ENCODE results near the gene DUS2. TPM values are rescaled to one million over a fixed set of nuclear protein-coding genes. Genes with fewer than 3 reads are reported as not detected.

DUS2 gene
- total and polyA plus RNA-seq, 9 of the 15 experiments (the other 6 are each of a cell fraction or from before 2014, with no cell fraction given): 5.8 to 22.5 (median 20.6) TPM

- TF ChIP-seq PRDM10 (IDR thresholded peaks at IDR 0.05; ENCODE audit: partially characterized antibody) (peak; percentile 45), SLC30A9 (CRISPR knock-in tag; IDR thresholded peaks at IDR 0.05) (no peak), ZNF668 (CRISPR knock-in tag; IDR thresholded peaks at IDR 0.05) (no peak), DNMT1 (IDR thresholded peaks at IDR 0.05) (no peak), TARDBP (IDR thresholded peaks at IDR 0.05) (peak; percentile 94), ZNF165 (CRISPR knock-in tag; IDR thresholded peaks at IDR 0.05; ENCODE audit: borderline replicate concordance) (no peak), ZNF184 (CRISPR knock-in tag; IDR thresholded peaks at IDR 0.05) (no peak), ZNF324 (CRISPR knock-in tag; IDR thresholded peaks at IDR 0.05) (no peak), HMGN3 (IDR thresholded peaks at IDR 0.05; ENCODE audit: borderline replicate concordance, extremely low read depth, insufficient read length, low read depth, low read length) (peak; percentile 74), ZBTB2 (IDR thresholded peaks at IDR 0.05) (peak; percentile 66; the same call in 1 of the 2 replicates), NEUROD1 (IDR thresholded peaks at IDR 0.05; ENCODE audit: borderline replicate concordance, low read depth, low read length, partially characterized antibody) (peak; percentile 51), ZZZ3 (IDR thresholded peaks at IDR 0.05) (0 out of 2 replicates have a peak, but pooled peaks have one; percentile 48), ZNF444 (CRISPR knock-in tag; IDR thresholded peaks at IDR 0.05) (no peak), MLLT1 (IDR thresholded peaks at IDR 0.05) (peak; percentile 19 to 64; a peak in 1 of 4 replicates), MLX (CRISPR knock-in tag; conservative IDR thresholded peaks at IDR 0.05) (no peak), ARID2 (IDR thresholded peaks at IDR 0.05) (peak; percentile 57), NONO (IDR thresholded peaks at IDR 0.05; ENCODE audit: low read depth in 2 of 2, low read length in 1 of 2) (peak in 1 of 2 experiments; percentile 86; a peak in 2 of 4 replicates), E2F1 (CRISPR knock-in tag; IDR thresholded peaks at IDR 0.05) (peak; percentile 60)
Observed at GRCh38 chr16:67993207-67994039, 29.7 kb upstream of the DUS2 start (continued).
